CD14-positive monocyte (primary cell): ENCODE data around the gene INO80E. TPM values are rescaled to one million over a fixed set of nuclear protein-coding genes. Genes with fewer than 3 reads are reported as not detected.

Experiments
- DNase-seq, 3 donors: peaks; one replicate each; pipeline ENCODE4 v3.0.0-alpha.2; 2011 to 2022
- H2AFZ ChIP-seq: 2 replicates; pipeline ENCODE4 v1.6.0; 2012; ENCODE audit warnings: mild to moderate bottlenecking, low read depth, low read length, inconsistent platforms; ENCODE audit not compliant: insufficient read depth, poor library complexity, severe bottlenecking
- H3K27ac ChIP-seq, 2 donors: 1 replicate in 1 of 2; 2 replicates in 1 of 2; pipeline ENCODE4 v1.5.1; 2012 to 2013; ENCODE audit warnings: low read length in 2 of 2, control low read depth in 1 of 2, inconsistent platforms in 1 of 2, low read depth in 1 of 2, mild to moderate bottlenecking in 1 of 2
- H3K27me3 ChIP-seq, 2 donors: one replicate each; pipeline versions ENCODE4 v1.6.0 to v1.6.1; 2011 to 2013; ENCODE audit warnings: low read length in 2 of 2; ENCODE audit not compliant: control insufficient read depth in 2 of 2, insufficient read depth in 2 of 2
- H3K36me3 ChIP-seq, 2 donors: replicated peaks in 1 of 2; 1 replicate in 1 of 2; 2 replicates in 1 of 2; pipeline versions ENCODE4 v1.5.1 to v1.6.1; 2012 to 2013; ENCODE audit warnings: low read length in 2 of 2, control low read depth in 1 of 2, inconsistent platforms in 1 of 2, mild to moderate bottlenecking in 1 of 2; ENCODE audit not compliant: insufficient read depth in 2 of 2, control insufficient read depth in 1 of 2
- H3K4me1 ChIP-seq, 2 donors: 1 replicate in 1 of 2; 2 replicates in 1 of 2; pipeline versions ENCODE4 v1.5.1 to v1.6.1; 2012 to 2013; ENCODE audit warnings: low read length in 2 of 2, control low read depth in 1 of 2, inconsistent platforms in 1 of 2, mild to moderate bottlenecking in 1 of 2, moderate library complexity in 1 of 2; ENCODE audit not compliant: insufficient read depth in 2 of 2, control insufficient read depth in 1 of 2
- H3K4me2 ChIP-seq: replicated peaks from 2 replicates; pipeline ENCODE3; 2012; ENCODE audit warnings: low read length, moderate library complexity, mild to moderate bottlenecking; ENCODE audit not compliant: poor library complexity, severe bottlenecking; ENCODE audit errors: extremely low read depth
- H3K4me3 ChIP-seq, 3 experiments: fragments of 200-600 bp in 1 of 3; sonication (generic) in 1 of 3; replicated peaks in 1 of 3; 1 replicate in 2 of 3; 2 replicates in 1 of 3; pipeline ENCODE4 v1.5.1; 2011 to 2013; ENCODE audit warnings: low read length in 3 of 3, mild to moderate bottlenecking in 3 of 3, control low read depth in 2 of 3, low read depth in 2 of 3, inconsistent platforms in 1 of 3, moderate library complexity in 1 of 3
- H3K79me2 ChIP-seq: 2 replicates; pipeline ENCODE4 v1.6.0; 2012; ENCODE audit warnings: mild to moderate bottlenecking, control low read depth, inconsistent platforms, low read length, moderate library complexity; ENCODE audit not compliant: insufficient read depth
- H3K9ac ChIP-seq: 2 replicates; pipeline ENCODE4 v1.6.0; 2017; ENCODE audit warnings: low read length, mild to moderate bottlenecking; ENCODE audit not compliant: insufficient read depth, poor library complexity, severe bottlenecking
- H3K9me3 ChIP-seq, 2 donors: replicated peaks in 1 of 2; 1 replicate in 1 of 2; 2 replicates in 1 of 2; pipeline versions ENCODE4 v1.5.1 to v1.6.1; 2012 to 2013; ENCODE audit warnings: low read length in 2 of 2, control low read depth in 1 of 2; ENCODE audit not compliant: control insufficient read depth in 1 of 2, insufficient read depth in 1 of 2
- H4K20me1 ChIP-seq: 2 replicates; pipeline ENCODE4 v1.6.0; 2012; ENCODE audit warnings: mild to moderate bottlenecking, low read length, control low read depth, moderate library complexity; ENCODE audit not compliant: insufficient read depth
- H3K27ac Mint-ChIP-seq, 7 donors: one replicate each; pipeline ENCODE4 v1.8.0; 2020; ENCODE audit warnings: mild to moderate bottlenecking in 7 of 7, mixed read lengths in 7 of 7, moderate library complexity in 6 of 7, inconsistent platforms in 2 of 7
- H3K27me3 Mint-ChIP-seq, 3 donors: one replicate each; pipeline ENCODE4 v1.8.0; 2021 to 2022; ENCODE audit warnings: low read depth in 3 of 3, mild to moderate bottlenecking in 3 of 3, mixed read lengths in 3 of 3, moderate library complexity in 3 of 3, inconsistent platforms in 1 of 3
- H3K36me3 Mint-ChIP-seq, 2 donors: one replicate each; pipeline ENCODE4 v1.8.0; 2020; ENCODE audit warnings: mixed read lengths in 2 of 2, inconsistent platforms in 1 of 2, mild to moderate bottlenecking in 1 of 2
- H3K4me1 Mint-ChIP-seq: one replicate; pipeline ENCODE4 v1.8.0; 2020; ENCODE audit warnings: mild to moderate bottlenecking, mixed read lengths
- H3K4me3 Mint-ChIP-seq, 2 donors: one replicate each; pipeline ENCODE4 v1.8.0; 2020; ENCODE audit warnings: mild to moderate bottlenecking in 2 of 2, mixed read lengths in 2 of 2, moderate library complexity in 1 of 2
- H3K9me3 Mint-ChIP-seq, 7 donors: one replicate each; pipeline ENCODE4 v1.8.0; 2020 to 2022; ENCODE audit warnings: mixed read lengths in 7 of 7, mild to moderate bottlenecking in 6 of 7, moderate library complexity in 6 of 7, inconsistent platforms in 2 of 7
- CTCF ChIP-seq: fragments of 200-600 bp; IDR thresholded peaks from one replicate; pipeline ENCODE4 v1.8.0; 2022; ENCODE audit warnings: antibody characterized with exemption, mild to moderate bottlenecking
- whole genome bisulfite sequencing: methylation state at CpG from one replicate; pipeline ENCODE4 v1.1.5; 2013; ENCODE audit warnings: missing lambda C conversion rate; ENCODE audit not compliant: insufficient coverage; 5-methylcytosine and 5-hydroxymethylcytosine counted together
- intact Hi-C, 2 donors: fragments of 100-400 bp; cut with micrococcal nuclease; formaldehyde crosslinking; loops; one replicate each; pipeline versions ENCODE4 v1.15.0 to v1.15.1; 2023
- polyA plus RNA-seq, 3 donors: library from polyadenylated mRNA; depleted of rRNA in 1 of 3; unstranded in 2 of 3; stranded (reverse) in 1 of 3; fragments of 300-500 nt in 2 of 3; fragments of >200 nt in 1 of 3; fragmentation: Illumina TruSeq in 2 of 3; gene quantifications; 1 replicate in 2 of 3; 2 replicates in 1 of 3; pipeline ENCODE4 v1.2.3, GENCODE V29; 2012 to 2021

INO80E gene
- polyA plus RNA-seq, 3 donors, result 2.8 to 57.6 (median 3.5) TPM

GRCh38 chr16:29999605-30000004 is 3.6 kb downstream of the INO80E start:
- H3K9ac ChIP-seq, result no peak overlapping the region
- Mint-ChIP-seq H3K4me1 (peaks cover 14% of the 10 kb centered on the region), H3K27me3 (peaks cover 0 to 3% (median 0%) of the 10 kb centered on the region in 3 donors), H3K36me3 (peaks cover 42 to 60% of the 10 kb centered on the region in 2 donors), H3K4me3 (no peak overlapping the region), H3K27ac (peak overlapping the region in 1 of 7 donors; percentile 5), H3K9me3 (no peaks in the 10 kb centered on the region)
- H3K4me2 ChIP-seq, result no peak overlapping the region
- peaks cover 14 to 60% of the 10 kb centered on the region in 2 donors for H3K36me3 ChIP-seq
- H2AFZ ChIP-seq, result no peak overlapping the region
- H3K4me3 ChIP-seq, result no peak overlapping the region
- peaks cover 4% of the 10 kb centered on the region for H4K20me1 ChIP-seq
- no peaks in the 10 kb centered on the region for H3K9me3 ChIP-seq
- peaks cover 16% of the 10 kb centered on the region for H3K79me2 ChIP-seq
- H3K27me3 ChIP-seq, result no peaks in the 10 kb centered on the region
- DNase-seq, result no peak
- intact Hi-C loops, result loop anchor here in 1 of 2 donors (10.0 kb wide), 1 partner anchor 185 kb away; the partner anchor contains the start of genes PAGR1 and PRRT2
- H3K4me1 ChIP-seq, result peaks cover 15 to 17% of the 10 kb centered on the region in 2 donors
- H3K27ac ChIP-seq, result no peak overlapping the region
- TF ChIP-seq CTCF, result no peak
- whole genome bisulfite sequencing, result 93% methylated on average over 6 of the region's 6 CpGs

- Histone ChIP-seq H3K9me3 (no peaks in the 10 kb centered on the region), H3K27me3 (no peaks in the 10 kb centered on the region), H3K36me3 (peaks cover 14 to 60% of the 10 kb centered on the region in 2 donors), H3K9ac (no peak overlapping the region), H2AFZ (no peak overlapping the region), H3K4me2 (no peak overlapping the region), H3K4me3 (no peak overlapping the region), H3K79me2 (peaks cover 8% of the 10 kb centered on the region), H3K27ac (no peak overlapping the region), H3K4me1 (peaks cover 9% of the 10 kb centered on the region in 2 donors), H4K20me1 (peaks cover 8% of the 10 kb centered on the region)
- Mint-ChIP-seq H3K27me3 (peaks cover 0 to 3% (median 0%) of the 10 kb centered on the region in 3 donors), H3K9me3 (no peaks in the 10 kb centered on the region), H3K4me3 (no peak overlapping the region), H3K36me3 (peaks cover 42 to 60% of the 10 kb centered on the region in 2 donors), H3K27ac (peak overlapping the region in 2 of 7 donors; percentile 6 to 27), H3K4me1 (peaks cover 10% of the 10 kb centered on the region)
- intact Hi-C loops, result no loop called here
- no peak for DNase-seq
- no peak for TF ChIP-seq CTCF
- WGBS, result 96% methylated on average over 21 of the region's 33 CpGs
These were observed 4.9 kb downstream of the INO80E start for GRCh38 chr16:30000735-30001631.
